IMR-90 (cell line): Measurements from ENCODE around the gene PIP5K1B. TPM values are rescaled to one million over a fixed set of nuclear protein-coding genes. Genes with fewer than 3 reads are reported as not detected.

ENCODE experiments used
- ATAC-seq: fragments of 200-7000 bp; cut with Tn5 transposase; 2 replicates; pipeline ENCODE4 v1.9.1; 2020; ENCODE audit warnings: low read depth, mild to moderate bottlenecking, moderate library complexity
- BruUV-seq: library from RNA; stranded (reverse); fragments of 400-500 nt; replicated peaks from 2 replicates; lab custom pipeline; 2021; lab: Mats Ljungman, UMichigan
- CTCF ChIA-PET: fragments of 300-600 bp; formaldehyde crosslinking; extraction: SDS; loops from one replicate; lab custom pipeline; 2021; ENCODE audit warnings: antibody characterized with exemption; lab: Yijun Ruan, JAX
- POLR2A ChIA-PET: fragments of 300-600 bp; sonication (Branson Sonifier 250); formaldehyde crosslinking; loops from one replicate; lab custom pipeline; 2022; ENCODE audit warnings: antibody characterized with exemption; ENCODE audit not compliant: unreplicated experiment; lab: Charles Lee
- DNase-seq: peaks from one replicate; pipeline ENCODE4 v3.0.0; 2013
- H2AFZ ChIP-seq: replicated peaks from 2 replicates; pipeline ENCODE3; 2013; ENCODE audit warnings: low read length, mild to moderate bottlenecking; ENCODE audit not compliant: poor library complexity
- H2AK5ac ChIP-seq: 2 replicates; pipeline ENCODE4 v1.6.1; 2013; ENCODE audit warnings: low read depth, low read length, inconsistent platforms
- H2AK9ac ChIP-seq: replicated peaks from 2 replicates; pipeline ENCODE3; 2013; ENCODE audit warnings: mild to moderate bottlenecking, low read depth, low read length, moderate library complexity; ENCODE audit not compliant: poor library complexity
- H2BK120ac ChIP-seq: 2 replicates; pipeline ENCODE4 v1.6.1; 2013; ENCODE audit warnings: low read depth, low read length, inconsistent platforms
- H2BK15ac ChIP-seq: 3 replicates; pipeline ENCODE4 v1.6.1; 2013; ENCODE audit warnings: low read depth, low read length, inconsistent platforms
- H2BK20ac ChIP-seq: 2 replicates; pipeline ENCODE4 v1.6.1; 2013; ENCODE audit warnings: low read depth, mild to moderate bottlenecking, inconsistent platforms, low read length, moderate library complexity
- H2BK5ac ChIP-seq: 2 replicates; pipeline ENCODE4 v1.6.1; 2013; ENCODE audit warnings: mild to moderate bottlenecking, low read depth, low read length, inconsistent platforms; ENCODE audit not compliant: poor library complexity, severe bottlenecking
- H3K14ac ChIP-seq: replicated peaks from 2 replicates; pipeline ENCODE4 v1.6.1; 2013; ENCODE audit warnings: low read depth, low read length, inconsistent platforms
- H3K18ac ChIP-seq: 2 replicates; pipeline ENCODE4 v1.6.1; 2013; ENCODE audit warnings: low read depth, low read length, control low read depth
- H3K23ac ChIP-seq: 2 replicates; pipeline ENCODE4 v1.6.1; 2013; ENCODE audit warnings: low read depth, low read length, inconsistent platforms
- H3K27ac ChIP-seq: 2 replicates; pipeline ENCODE4 v1.5.1; 2013; ENCODE audit warnings: mild to moderate bottlenecking, control low read depth, low read length; ENCODE audit not compliant: insufficient read depth
- H3K27me3 ChIP-seq: 2 replicates; pipeline ENCODE4 v1.6.1; 2013; ENCODE audit warnings: low read length; ENCODE audit not compliant: control insufficient read depth, insufficient read depth
- H3K36me3 ChIP-seq: 2 replicates; pipeline ENCODE4 v1.6.1; 2013; ENCODE audit warnings: low read length, mixed read lengths; ENCODE audit not compliant: control insufficient read depth, insufficient read depth
- H3K4ac ChIP-seq: 2 replicates; pipeline ENCODE4 v1.6.1; 2013; ENCODE audit warnings: low read depth, low read length, inconsistent platforms
- H3K4me1 ChIP-seq: 2 replicates; pipeline ENCODE4 v1.6.1; 2013; ENCODE audit warnings: low read length, mixed read lengths; ENCODE audit not compliant: control insufficient read depth, insufficient read depth
- H3K4me2 ChIP-seq: 2 replicates; pipeline ENCODE4 v1.6.1; 2013; ENCODE audit warnings: low read depth, mild to moderate bottlenecking, control low read depth, low read length, moderate library complexity
- H3K4me3 ChIP-seq: 2 replicates; pipeline ENCODE4 v1.5.1; 2013; ENCODE audit warnings: low read depth, mild to moderate bottlenecking, control low read depth, low read length, moderate library complexity; ENCODE audit not compliant: insufficient read depth
- H3K56ac ChIP-seq: 2 replicates; pipeline ENCODE4 v1.6.1; 2013; ENCODE audit warnings: low read length, inconsistent platforms; ENCODE audit not compliant: insufficient read depth; ENCODE audit errors: extremely low read depth
- H3K79me1 ChIP-seq, 2 experiments: 2 replicates each; pipeline ENCODE4 v1.6.1; 2013; ENCODE audit warnings: low read length in 2 of 2, inconsistent platforms in 1 of 2, low read depth in 1 of 2
- H3K9ac ChIP-seq: 2 replicates; pipeline ENCODE4 v1.6.1; 2013; ENCODE audit warnings: low read depth, low read length, control low read depth
- H3K9me1 ChIP-seq: 2 replicates; pipeline ENCODE4 v1.6.1; 2013; ENCODE audit warnings: low read length, inconsistent platforms; ENCODE audit not compliant: insufficient read depth
- H3K9me3 ChIP-seq: 2 replicates; pipeline ENCODE4 v1.6.1; 2013; ENCODE audit warnings: low read length; ENCODE audit not compliant: control insufficient read depth, insufficient read depth
- H4K20me1 ChIP-seq: 2 replicates; pipeline ENCODE4 v1.6.1; 2013; ENCODE audit warnings: low read length, inconsistent platforms; ENCODE audit not compliant: insufficient read depth
- H4K5ac ChIP-seq: 2 replicates; pipeline ENCODE4 v1.6.1; 2013; ENCODE audit warnings: mild to moderate bottlenecking, low read depth, low read length, control low read depth
- H4K8ac ChIP-seq, 2 experiments: 2 replicates each; pipeline ENCODE4 v1.6.1; 2013; ENCODE audit warnings: low read depth in 2 of 2, low read length in 2 of 2, control low read depth in 1 of 2, inconsistent platforms in 1 of 2
- H4K91ac ChIP-seq: 2 replicates; pipeline ENCODE4 v1.6.1; 2013; ENCODE audit warnings: low read depth, low read length, inconsistent platforms; ENCODE audit not compliant: insufficient read depth
- CEBPB ChIP-seq: IDR thresholded peaks from 2 replicates; pipeline ENCODE4 v1.6.1; 2012; ENCODE audit warnings: low read depth, low read length, improper control_type of control experiment
- FOS ChIP-seq: fragments of 150-350 bp; IDR thresholded peaks from 2 replicates; pipeline ENCODE4 v1.6.1; 2016; ENCODE audit warnings: low read depth, low read length
- MAZ ChIP-seq: IDR thresholded peaks from 2 replicates; pipeline ENCODE4 v1.6.1; 2012; ENCODE audit warnings: low read depth, mild to moderate bottlenecking, low read length, improper control_type of control experiment, moderate library complexity, borderline replicate concordance
- POLR2A ChIP-seq: IDR thresholded peaks from 2 replicates; pipeline ENCODE4 v1.6.1; 2012; ENCODE audit warnings: mild to moderate bottlenecking, low read depth, low read length
- RCOR1 ChIP-seq: IDR thresholded peaks from 2 replicates; pipeline ENCODE4 v1.6.1; 2012; ENCODE audit warnings: mild to moderate bottlenecking, low read length, improper control_type of control experiment; ENCODE audit not compliant: insufficient replicate concordance
- RFX5 ChIP-seq: IDR thresholded peaks from 2 replicates; pipeline ENCODE4 v1.8.0; 2012; ENCODE audit warnings: low read depth, mild to moderate bottlenecking, low read length, moderate library complexity
- WGBS, 2 experiments: methylation state at CpG; one replicate each; pipeline versions ENCODE4 v1.1.5 to v1.1.7; 2013; ENCODE audit warnings: missing lambda C conversion rate in 2 of 2; ENCODE audit not compliant: insufficient read length in 1 of 2; ENCODE audit errors: extremely low coverage in 2 of 2; 5-methylcytosine and 5-hydroxymethylcytosine counted together
- dilution Hi-C: fragments of 300-500 bp; cut with HindIII; formaldehyde crosslinking; loops from one replicate; pipeline ENCODE4 v1.14.3; 2018; ENCODE audit warnings: low sequenced_read_pairs; ENCODE audit not compliant: unreplicated experiment
- in situ Hi-C: fragments of 300-500 bp; cut with MboI; formaldehyde crosslinking; loops from 3 replicates; pipeline ENCODE4 v1.14.3; 2019; ENCODE audit warnings: low sequenced_read_pairs, inconsistent platforms, mixed read lengths
- intact Hi-C: fragments of 100-400 bp; cut with micrococcal nuclease; formaldehyde crosslinking; loops from 2 replicates; pipeline ENCODE4 v1.10.0; 2022
- polyA plus RNA-seq, 3 experiments: library from polyadenylated mRNA; depleted of rRNA; stranded (reverse); fragments of >200 nt; gene quantifications; 2 replicates each; pipeline ENCODE4 v1.2.3, GENCODE V29; 2012; ENCODE audit warnings: low replicate concordance in 1 of 3
- total RNA-seq: library from RNA; depleted of rRNA; stranded (reverse); fragments of >200 nt; gene quantifications from 2 replicates; pipeline ENCODE4 v1.2.3, GENCODE V29; 2012
- TF ChIP-seq, protein P1 (sequence below): fragments of 150-350 bp; IDR thresholded peaks from 2 replicates; pipeline ENCODE4 v1.6.1; 2016; ENCODE audit warnings: low read depth, mild to moderate bottlenecking, low read length, moderate library complexity, borderline replicate concordance

Gene PIP5K1B
- total and polyA plus RNA-seq, 2 of the 4 experiments (the other 2 are of a cell fraction): not detected

- no TSS peak for BruUV-seq
- ChIA-PET CTCF (no interaction called here), POLR2A (no interaction called here)
- Histone ChIP-seq H3K9me3 (no peaks in the 10 kb centered on the region), H3K9me1 (no peaks in the 10 kb centered on the region), H3K27me3 (no peaks in the 10 kb centered on the region; the same call in 1 of the 2 replicates), H2AK9ac (no peak overlapping the region), H2BK15ac (no peak overlapping the region), H2AFZ (no peak overlapping the region), H3K4ac (no peak overlapping the region), H4K5ac (no peak overlapping the region), H2AK5ac (no peak overlapping the region), H3K14ac (no peak overlapping the region), H2BK20ac (no peak overlapping the region), H4K20me1 (no peaks in the 10 kb centered on the region), H3K4me1 (no peaks in the 10 kb centered on the region), H3K4me3 (no peak overlapping the region), H2BK120ac (no peak overlapping the region), H3K27ac (no peak overlapping the region), H4K8ac (no peak overlapping the region), H3K56ac (no peak overlapping the region), H2BK5ac (no peak overlapping the region), H3K36me3 (no peaks in the 10 kb centered on the region), H3K79me1 (no peaks in the 10 kb centered on the region), H3K9ac (no peak overlapping the region), H3K18ac (no peak overlapping the region), H3K23ac (no peak overlapping the region), H3K4me2 (no peak overlapping the region), H4K91ac (no peak overlapping the region)
- ATAC-seq: no peak
- intact Hi-C loops (no loop called here), in situ Hi-C loops (no loop called here), dilution Hi-C loops (no loop called here)
- DNase-seq: no peak
- WGBS, 2 experiments: no CpG with 5 or more reads among the region's 3 CpGs
- no peak for TF ChIP-seq FOS
- TF ChIP-seq CEBPB: no peak
- TF ChIP-seq, protein P1, sequence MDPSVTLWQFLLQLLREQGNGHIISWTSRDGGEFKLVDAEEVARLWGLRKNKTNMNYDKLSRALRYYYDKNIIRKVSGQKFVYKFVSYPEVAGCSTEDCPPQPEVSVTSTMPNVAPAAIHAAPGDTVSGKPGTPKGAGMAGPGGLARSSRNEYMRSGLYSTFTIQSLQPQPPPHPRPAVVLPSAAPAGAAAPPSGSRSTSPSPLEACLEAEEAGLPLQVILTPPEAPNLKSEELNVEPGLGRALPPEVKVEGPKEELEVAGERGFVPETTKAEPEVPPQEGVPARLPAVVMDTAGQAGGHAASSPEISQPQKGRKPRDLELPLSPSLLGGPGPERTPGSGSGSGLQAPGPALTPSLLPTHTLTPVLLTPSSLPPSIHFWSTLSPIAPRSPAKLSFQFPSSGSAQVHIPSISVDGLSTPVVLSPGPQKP: no peak
- TF ChIP-seq POLR2A: no peak
- no peak for TF ChIP-seq MAZ
- TF ChIP-seq RFX5: no peak
- TF ChIP-seq RCOR1: no peak
Observed at GRCh38 chr9:68749135-68749534, 44.1 kb downstream of the PIP5K1B start.
